HG03520 (cell line): ENCODE measurements around the gene MYO10.
"Not testable (repeated sequence)": the region's sequence is repeated elsewhere in the genome, so short reads cannot be mapped to it uniquely, and the experiment has no call there.

ENCODE experiments used
- ATAC-seq: cut with Tn5 transposase; IDR thresholded peaks from one replicate; pipeline ENCODE4 v1.9.1; 2021; ENCODE audit warnings: mild to moderate bottlenecking, moderate library complexity; ENCODE audit not compliant: unreplicated experiment

MYO10 gene

DNA sequence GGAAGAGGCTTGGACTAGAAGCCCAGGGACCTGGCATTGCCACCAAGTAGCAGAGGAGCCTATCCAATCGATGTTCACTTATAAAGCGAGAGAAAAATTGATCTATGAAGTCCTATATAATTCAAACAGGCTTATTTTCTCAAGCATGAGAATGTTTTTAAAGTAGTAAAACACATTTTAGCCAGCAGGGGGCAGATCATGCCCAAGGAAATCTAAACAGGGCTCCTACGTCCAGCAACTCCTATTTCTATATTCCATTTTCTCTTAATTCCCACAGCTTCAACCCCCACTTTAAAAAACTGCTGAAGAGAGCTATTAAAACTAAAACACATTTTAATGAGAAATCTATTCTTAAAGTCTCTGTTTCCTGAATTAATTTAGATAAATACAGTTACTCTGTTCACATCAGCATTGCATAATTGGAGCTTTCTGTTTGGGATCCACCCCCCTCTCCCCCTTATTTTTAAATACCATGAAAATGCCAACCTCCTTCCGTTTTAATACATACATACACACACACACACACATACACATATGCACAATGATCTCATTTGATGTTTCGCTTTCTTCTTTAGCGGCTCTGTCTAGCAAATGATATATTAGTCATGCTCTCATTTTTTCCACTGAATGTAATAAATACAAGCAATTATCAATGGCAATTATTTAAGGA, 144.9 kb downstream of the MYO10 start:
- ATAC-seq, result no peak

DNA sequence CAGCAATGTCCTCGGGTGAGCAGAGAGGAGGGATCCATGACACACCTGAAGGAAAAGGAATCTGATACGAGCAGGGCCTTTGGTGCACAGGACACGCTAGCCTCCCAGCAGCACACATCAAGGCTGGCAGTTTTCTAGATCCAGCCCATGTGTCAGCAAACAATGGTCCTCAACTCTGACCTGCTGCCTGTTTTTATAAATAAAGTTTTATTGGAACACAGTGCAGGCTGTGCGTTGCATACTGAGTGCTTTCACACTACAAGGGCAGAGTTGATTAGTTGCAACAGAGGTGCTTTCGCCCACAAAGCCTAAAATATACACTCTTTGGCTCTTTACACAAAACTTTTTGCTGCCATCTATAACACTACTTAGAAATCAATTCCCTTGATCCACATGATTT, 147.1 kb downstream of the MYO10 start:
- ATAC-seq, result no peak

- no peak for ATAC-seq
These were observed 148.8 kb downstream of the MYO10 start for GRCh38 chr5:16787278-16787677.

DNA sequence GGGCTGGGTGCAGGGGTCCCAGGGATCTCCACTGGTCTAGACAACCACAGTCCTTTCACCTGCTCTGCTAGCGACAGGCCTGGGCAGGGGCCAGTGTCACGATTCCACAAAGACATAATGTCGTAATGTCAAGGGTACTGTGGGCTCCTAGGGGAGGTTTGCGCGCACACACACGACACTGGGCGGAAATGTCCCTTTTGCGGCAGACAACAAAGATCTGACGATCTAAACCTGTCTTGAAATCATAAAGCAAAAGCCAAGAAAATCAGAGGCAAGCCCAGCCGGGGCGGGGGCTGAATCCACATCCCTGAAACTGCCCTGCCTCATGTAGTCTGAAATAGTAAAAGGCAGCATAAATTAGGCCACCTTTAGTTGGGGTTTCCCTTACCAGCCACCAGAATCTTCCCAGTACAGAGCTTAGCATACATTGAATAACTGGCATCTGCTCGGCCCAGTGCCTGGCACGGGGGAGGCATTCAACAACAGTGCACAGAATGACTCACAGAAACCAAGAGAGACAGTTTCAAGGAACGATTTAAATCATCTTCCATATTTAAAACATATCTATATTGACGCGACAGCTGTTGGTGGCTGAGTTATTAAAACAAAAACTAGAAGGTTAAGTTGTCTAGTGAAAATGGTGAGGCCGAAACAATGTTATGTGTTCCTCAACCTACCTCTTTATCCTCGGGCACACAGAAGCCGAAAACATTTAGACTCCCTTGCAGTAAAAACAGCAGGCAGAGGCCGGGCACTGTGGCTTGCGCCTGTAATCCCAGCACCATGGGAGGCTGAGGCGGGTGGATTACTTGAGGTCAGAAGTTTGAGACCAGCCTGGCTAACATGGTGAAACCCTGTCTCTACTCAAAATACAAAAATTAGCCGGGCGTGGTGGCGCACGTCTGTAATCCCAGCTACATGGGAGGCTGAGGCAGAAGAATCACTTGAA, 151.0 kb downstream of the MYO10 start:
- ATAC-seq, result peak; percentile 89

DNA sequence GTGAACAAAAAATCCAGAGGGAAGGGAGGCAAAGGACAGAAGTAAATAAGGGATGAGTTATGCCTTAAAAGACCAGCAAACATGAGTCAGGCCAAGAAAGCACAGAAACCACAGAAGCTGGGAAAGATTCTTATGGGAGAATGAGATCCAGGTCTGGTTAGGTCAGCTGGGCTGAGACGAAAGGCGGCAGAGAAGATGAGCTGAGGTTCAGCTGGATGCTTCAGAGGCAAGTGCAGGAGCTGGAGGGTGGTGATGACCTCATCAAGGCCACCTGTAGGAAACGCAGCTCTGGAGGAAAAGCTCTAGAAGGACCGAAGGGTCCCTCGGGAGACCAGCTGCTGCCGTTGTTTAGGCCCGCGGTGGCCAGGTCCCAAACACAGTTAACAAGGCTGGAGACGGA, 152.0 kb downstream of the MYO10 start:
- ATAC-seq, result no peak

- no peak for ATAC-seq
These were observed 154.1 kb downstream of the MYO10 start for GRCh38 chr5:16781828-16782626.

DNA sequence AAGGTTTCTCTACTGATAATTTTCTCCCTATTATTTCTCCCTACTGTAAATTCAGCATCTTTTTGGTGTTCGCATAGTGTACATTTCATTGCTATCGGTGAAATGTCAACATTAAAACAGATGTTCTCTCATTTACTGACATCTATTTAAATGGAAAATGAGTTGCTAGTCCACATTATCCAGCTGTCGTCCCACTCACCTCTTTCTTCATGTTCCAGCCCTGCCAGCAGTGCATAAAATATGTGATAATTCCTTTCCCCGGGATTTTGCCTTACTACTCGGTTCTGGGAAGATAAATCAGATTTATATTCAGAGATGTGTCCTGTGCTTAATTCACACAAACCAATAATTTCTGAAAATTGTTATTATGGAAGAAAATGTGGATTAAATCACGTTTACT, 155.8 kb downstream of the MYO10 start:
- ATAC-seq, result no peak

DNA sequence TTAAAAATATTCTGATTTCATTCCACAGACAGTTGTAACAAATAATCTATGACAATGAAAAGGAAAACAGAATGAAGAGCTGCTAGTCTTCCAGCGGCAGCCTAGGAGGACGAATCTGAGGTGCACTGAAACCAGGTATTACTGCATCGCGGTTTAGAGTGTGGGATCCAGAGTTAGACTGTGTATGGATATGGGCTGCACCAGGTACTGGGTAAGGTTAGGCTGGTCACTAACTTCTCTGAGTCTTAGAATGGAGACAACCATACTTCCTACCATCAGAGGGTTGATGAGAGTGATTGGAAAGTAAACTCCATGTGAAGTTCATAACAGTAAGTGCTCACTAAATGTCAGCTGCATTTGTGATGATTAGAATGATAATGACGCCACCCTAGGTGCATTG, 158.7 kb downstream of the MYO10 start:
- no peak for ATAC-seq

DNA sequence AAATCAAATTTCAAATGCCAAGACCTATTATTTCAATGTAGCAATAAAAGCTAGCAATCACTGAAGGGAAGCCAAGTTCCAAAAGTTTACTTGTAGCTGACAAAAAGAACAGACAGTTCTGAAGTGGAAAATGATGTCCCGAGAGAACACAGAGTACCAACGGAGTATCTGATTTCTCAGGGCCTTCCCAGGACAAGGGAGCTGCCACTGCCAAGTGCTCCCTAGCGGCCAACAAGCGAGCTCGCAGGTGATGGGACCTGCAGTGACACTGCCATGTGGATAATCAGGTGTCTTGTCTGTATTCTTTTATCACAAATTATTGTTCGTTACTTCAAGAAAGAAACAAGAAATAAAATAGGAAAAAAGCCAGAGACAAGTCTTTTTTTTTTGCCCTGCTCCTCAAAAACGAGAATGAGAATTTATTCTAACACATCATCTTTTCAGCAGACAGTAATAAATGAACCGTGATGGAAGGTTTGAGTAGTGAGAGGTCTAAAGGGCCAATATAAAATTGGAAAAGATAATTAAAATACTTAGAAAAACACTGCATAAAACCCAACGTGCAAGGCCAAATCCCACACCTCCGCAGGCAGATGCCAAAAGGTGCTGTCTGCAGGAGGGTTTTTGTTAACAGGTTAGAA, 159.4 kb downstream of the MYO10 start:
- ATAC-seq, result peak; percentile 74

DNA sequence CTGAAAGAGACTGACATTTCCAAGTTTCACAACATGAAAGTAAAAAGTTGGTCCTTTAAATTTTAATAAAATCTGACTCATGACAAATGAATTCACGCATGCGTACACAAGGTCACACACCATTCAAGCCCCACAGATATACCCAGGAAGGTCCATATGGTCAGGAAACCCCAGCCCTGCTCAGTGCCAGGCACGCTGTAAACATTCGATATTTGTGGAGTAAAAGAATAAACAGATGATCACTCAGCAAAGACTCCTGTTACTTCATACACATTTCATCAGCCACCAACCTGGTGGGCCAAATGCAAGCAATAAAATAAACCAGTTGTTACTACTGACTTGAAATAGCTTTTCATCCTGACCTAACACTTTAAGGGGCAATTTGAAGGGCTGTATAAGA, 161.3 kb downstream of the MYO10 start:
- ATAC-seq, result no peak

DNA sequence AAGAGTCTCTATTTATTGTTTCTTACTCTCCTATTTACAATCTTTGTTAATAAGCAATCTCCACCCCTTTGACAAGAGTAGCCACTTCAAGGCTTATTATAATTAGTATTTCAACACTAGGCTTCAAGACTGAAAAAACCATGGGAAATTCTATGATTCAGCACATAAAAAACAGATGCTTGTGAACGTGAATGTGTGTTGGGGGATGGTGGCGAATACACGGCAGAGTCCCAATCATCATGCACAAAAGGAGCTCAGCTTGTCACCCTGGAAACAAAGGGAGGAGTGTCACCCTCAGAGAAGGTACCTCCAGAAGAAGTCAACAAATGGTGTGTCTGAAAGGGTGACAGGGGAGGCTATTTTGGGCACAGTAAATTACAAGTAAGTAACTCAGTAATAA, 162.1 kb downstream of the MYO10 start:
- ATAC-seq, result no peak

DNA sequence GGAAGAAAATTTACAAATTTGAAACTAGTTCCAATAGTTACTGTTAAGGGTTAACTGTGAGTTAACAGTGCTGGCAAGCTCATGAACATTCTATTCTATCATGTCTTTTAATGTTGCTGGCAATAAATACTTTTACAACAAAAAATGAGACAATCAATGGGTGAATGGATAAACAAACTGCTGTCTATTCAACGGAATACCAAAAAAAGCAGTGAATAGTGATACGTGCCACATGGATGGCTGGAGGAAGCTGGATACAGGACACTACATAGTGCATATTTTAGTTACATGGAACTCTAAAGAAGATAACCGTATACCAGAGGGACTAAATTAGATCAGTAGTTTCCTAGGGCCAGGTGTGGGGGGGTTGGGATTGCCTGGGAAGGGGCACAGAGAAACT, 163.5 kb downstream of the MYO10 start:
- no peak for ATAC-seq

- ATAC-seq, result no peak
These were observed 167.9 kb downstream of the MYO10 start for GRCh38 chr5:16768184-16768583.

DNA sequence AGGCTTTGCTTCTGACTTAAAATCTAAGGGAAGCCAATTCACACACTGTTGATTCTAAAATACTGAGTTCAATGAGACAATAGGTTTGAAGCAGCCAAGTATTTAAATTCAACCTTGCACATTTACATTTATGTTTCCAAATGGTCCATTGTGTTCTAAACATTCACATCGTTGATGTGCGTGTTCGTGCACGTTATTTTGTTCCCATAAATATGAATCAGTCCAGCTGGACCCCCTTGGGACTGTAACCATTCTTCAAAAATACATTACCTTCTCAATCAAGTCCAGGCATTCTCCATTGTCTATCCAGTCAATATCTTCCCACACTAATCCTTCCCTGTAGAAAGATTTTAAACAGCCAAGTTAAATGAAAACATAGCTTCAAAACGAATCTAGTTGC, 172.9 kb downstream of the MYO10 start:
- no peak for ATAC-seq

DNA sequence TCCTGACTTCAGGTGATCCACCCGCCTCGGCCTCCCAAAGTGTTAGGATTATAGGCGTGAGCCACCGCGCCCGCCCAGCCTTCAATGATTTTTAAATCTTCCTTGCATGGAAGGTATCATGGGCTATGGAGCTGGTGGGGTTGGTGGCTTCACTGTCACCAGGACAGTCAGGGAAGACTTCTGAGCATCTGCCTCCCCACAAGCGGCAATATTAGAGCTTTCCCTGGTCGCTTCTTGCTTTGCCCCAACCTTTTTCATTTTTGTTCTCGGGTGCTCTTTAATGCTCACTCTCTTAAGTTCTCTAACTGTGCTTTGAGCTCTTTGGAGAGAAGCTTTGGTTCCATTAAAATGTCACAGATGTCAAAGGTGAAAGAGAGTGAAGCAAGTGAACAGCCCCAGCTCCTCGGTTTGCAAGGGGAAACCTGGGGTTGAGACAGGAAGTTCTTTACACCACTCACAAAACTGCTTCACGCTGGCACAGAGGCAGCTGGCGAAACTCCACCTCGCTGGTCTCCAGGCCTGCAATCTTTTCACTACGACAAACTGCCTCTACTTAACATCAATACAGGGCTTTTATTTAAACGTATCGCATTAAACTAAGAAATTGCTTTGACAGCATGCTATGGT, 176.8 kb downstream of the MYO10 start:
- peak; percentile 76 for ATAC-seq

GRCh38 chr5:16757989-16758501, 178.0 kb downstream of the MYO10 start:
- no peak for ATAC-seq

DNA sequence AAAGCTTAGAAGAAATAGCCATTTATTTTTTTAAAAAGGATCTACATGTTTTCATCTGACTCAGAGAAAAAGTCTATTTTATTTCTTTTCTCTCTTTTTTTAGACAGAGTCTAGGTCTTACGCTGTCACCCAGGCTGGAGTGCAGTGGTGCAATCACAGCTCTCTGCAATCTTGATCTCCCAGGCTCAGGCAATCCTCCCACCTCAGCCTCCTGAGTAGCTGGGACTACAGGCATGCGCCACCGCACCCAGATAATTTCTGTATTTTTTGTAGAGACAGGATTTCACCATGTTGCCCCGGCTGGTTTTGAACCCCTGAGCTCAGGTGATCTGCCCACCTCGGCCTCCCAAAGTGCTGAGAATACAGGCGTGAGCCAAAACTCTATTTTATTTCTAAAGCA, 178.5 kb downstream of the MYO10 start:
- not testable (repeated sequence) for ATAC-seq

DNA sequence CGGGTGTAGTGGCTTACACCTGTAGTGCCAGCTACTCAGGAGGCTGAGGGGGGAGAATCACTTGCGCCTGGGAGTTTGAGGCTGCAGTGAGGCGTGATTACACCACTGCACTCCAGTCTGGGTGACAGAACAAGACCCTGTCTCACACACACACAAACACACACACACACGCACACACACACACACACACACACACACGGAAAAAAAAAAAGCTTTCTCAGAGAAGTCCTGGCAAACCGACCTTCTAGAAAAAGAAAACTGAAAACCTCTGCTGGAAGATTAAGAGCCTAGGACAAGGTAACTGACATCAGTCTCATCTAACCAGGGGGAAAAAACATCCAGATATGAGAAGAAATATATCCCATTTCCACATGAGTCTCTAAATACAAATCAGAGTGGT, 178.9 kb downstream of the MYO10 start:
- no peak for ATAC-seq

- ATAC-seq, result no peak
These were observed 179.4 kb downstream of the MYO10 start for GRCh38 chr5:16756692-16757091.

DNA sequence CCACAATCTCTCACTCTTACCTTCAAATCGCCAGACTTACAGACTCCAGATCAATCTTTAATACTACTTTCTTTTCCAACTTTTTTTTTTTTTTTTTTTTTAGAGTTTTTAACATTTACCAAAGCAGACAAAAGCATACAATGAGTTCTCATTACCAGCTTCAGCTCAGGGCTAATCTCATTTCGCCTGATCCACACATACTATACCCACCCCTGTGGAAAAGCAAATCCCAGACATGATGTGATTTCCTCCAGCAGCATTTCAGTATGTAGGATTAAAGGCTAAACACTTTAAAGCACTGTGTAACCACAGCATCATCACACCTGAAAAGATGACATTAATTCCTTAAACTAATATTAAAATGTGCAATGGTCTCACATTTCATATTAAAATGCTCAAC, 180.4 kb downstream of the MYO10 start:
- ATAC-seq, result no peak
